Mucosa of stomach (tissue), 1 donor: ENCODE results near the gene DPF3.

Source experiments
- H3K27me3 ChIP-seq: one replicate; pipeline ENCODE4 v1.7.0; 2013; ENCODE audit warnings: mild to moderate bottlenecking, low read length; ENCODE audit not compliant: control insufficient read depth, insufficient read depth
- H3K36me3 ChIP-seq: one replicate; pipeline ENCODE4 v1.7.0; 2013; ENCODE audit warnings: low read length; ENCODE audit not compliant: control insufficient read depth, insufficient read depth
- H3K4me1 ChIP-seq: one replicate; pipeline ENCODE4 v1.7.0; 2013; ENCODE audit warnings: mild to moderate bottlenecking, low read length; ENCODE audit not compliant: control insufficient read depth, insufficient read depth
- H3K4me3 ChIP-seq: one replicate; pipeline ENCODE4 v1.7.0; 2013; ENCODE audit warnings: low read length
- H3K9ac ChIP-seq: one replicate; pipeline ENCODE4 v1.7.0; 2013; ENCODE audit warnings: mild to moderate bottlenecking, low read length, moderate library complexity
- H3K9me3 ChIP-seq: one replicate; pipeline ENCODE4 v1.7.0; 2013; ENCODE audit warnings: mild to moderate bottlenecking, low read length, moderate library complexity; ENCODE audit not compliant: control insufficient read depth
- donor health status: Pancreatic carcinoma.

DPF3 gene

DNA sequence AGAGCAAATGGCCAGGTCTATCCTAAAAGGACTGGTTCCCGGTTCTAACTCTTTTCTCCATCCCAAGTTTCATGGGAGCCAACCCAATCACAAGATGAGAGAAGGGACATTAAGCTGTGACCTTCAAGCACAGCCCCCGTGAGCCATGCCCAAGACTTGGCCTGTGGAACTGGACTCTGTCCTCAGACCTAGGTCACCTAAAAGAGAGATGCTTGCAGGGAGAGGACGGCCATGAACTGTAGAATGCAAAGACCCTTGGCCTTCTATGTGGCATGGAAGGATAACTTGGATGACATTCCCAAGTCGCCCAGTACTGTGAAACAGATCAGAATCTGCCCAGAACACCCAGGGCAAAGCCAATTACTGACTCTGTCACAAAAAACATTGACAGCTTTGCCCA lies 263.5 kb downstream of the DPF3 start:
- Histone ChIP-seq H3K27me3 (no peaks in the 10 kb centered on the region), H3K9ac (no peak overlapping the region), H3K4me1 (no peaks in the 10 kb centered on the region), H3K36me3 (no peaks in the 10 kb centered on the region), H3K4me3 (no peak overlapping the region), H3K9me3 (no peaks in the 10 kb centered on the region)

DNA sequence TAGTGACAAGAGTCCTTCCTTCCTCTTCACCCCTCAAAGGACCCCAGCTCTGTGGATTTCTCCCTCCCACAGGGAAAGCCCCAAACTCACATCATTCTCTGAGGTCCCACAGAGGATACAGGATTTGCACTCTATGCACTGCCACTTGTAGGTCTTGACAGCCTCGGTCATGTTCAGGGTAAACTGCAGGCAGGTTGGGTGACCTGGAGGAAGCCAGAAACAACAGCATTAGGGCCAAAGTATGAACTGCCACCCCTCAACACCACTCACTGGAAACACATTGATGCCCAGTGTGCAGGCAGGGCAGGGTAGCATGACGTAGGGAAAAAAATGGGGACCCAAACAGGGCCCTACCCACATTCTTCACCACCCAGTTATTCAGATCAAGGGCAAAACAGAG lies 264.4 kb downstream of the DPF3 start:
- H3K27me3 ChIP-seq: no peaks in the 10 kb centered on the region

DNA sequence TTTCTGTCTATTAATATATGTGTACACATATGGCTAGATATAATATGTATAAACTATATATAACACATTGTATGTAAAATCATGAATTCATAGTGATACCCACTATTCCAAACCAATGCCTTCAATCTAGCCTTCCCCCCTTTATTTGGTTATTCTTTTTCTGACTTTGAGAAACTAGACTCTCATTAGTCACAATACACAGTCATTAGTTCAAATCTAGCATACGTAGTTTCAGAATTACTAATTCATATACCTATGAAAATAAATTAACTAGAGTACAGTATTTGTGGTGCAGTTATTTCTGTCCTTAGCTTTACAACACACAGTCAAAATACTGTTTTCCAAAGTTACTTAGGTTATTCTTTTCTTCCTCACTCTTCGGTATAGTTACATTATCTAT lies 268.2 kb downstream of the DPF3 start:
- Histone ChIP-seq H3K9ac (no peak overlapping the region), H3K9me3 (no peaks in the 10 kb centered on the region), H3K4me1 (no peaks in the 10 kb centered on the region), H3K27me3 (no peaks in the 10 kb centered on the region), H3K4me3 (no peak overlapping the region), H3K36me3 (no peaks in the 10 kb centered on the region)

More for the DNA sequence above, 264.4 kb downstream of the DPF3 start:
- H3K9ac ChIP-seq: no peak overlapping the region
- H3K36me3 ChIP-seq: no peaks in the 10 kb centered on the region
- H3K9me3 ChIP-seq: no peaks in the 10 kb centered on the region
- no peak overlapping the region for H3K4me3 ChIP-seq
- H3K4me1 ChIP-seq: no peaks in the 10 kb centered on the region

DNA sequence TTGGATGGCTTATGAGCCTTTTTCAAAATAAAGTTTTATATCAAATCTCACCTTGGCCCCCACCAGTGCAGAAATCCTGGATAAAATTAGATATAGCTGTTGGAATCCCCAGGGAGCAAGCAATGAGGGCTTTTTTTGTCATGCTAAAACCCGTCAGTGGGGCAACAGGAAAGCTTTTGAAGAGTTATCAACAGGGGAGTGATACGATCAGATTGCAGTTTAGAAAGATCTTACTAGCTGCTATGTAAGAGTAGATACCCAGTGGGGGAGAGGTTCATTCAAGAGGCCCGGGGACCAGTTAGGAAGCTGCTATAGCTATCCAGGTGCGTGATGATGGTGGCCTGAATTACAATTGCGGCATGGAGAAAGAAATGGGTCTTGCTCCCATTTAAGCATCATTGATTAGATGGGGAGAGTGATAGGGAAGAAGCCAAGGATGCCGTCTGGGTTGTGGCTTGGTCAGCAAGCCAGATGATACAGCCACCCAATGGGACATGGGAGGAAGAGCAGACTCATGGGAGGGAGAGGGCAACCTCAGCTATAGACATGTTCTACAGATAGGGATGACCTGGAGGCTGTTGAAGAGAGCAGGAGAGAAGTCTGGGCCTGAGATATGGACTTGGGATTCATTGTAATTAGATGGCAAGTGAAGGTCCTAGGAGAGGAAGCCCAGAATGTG lies 272.4 kb downstream of the DPF3 start:
- no peaks in the 10 kb centered on the region for H3K27me3 ChIP-seq
- H3K9ac ChIP-seq: no peak overlapping the region
- H3K9me3 ChIP-seq: no peaks in the 10 kb centered on the region

DNA sequence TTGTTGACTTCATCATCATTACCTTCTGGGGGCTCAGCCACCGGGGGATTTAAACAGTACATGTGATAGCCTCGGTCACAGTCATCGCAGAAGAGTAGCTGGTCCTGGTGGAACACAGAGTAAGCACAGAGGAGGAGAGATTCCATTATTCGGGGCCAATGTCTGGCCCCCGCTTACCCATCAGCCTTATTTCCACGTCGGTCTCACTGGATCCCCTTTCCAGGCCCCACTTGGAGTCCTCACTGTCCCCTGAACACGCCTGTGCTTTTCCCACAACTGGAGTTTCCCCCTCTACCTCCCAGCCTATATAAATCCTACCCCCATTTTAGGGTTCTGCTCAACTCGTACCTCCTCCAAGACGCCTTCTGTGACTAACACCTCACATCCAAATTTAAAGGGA lies 274.0 kb downstream of the DPF3 start:
- H3K4me3 ChIP-seq: no peak overlapping the region
- H3K9ac ChIP-seq: no peak overlapping the region
- H3K4me1 ChIP-seq: no peaks in the 10 kb centered on the region
- no peaks in the 10 kb centered on the region for H3K9me3 ChIP-seq
- H3K36me3 ChIP-seq: no peaks in the 10 kb centered on the region
- H3K27me3 ChIP-seq: no peaks in the 10 kb centered on the region

More for the DNA sequence above, 272.4 kb downstream of the DPF3 start:
- no peak overlapping the region for H3K4me3 ChIP-seq
- H3K4me1 ChIP-seq: no peaks in the 10 kb centered on the region
- no peaks in the 10 kb centered on the region for H3K36me3 ChIP-seq

DNA sequence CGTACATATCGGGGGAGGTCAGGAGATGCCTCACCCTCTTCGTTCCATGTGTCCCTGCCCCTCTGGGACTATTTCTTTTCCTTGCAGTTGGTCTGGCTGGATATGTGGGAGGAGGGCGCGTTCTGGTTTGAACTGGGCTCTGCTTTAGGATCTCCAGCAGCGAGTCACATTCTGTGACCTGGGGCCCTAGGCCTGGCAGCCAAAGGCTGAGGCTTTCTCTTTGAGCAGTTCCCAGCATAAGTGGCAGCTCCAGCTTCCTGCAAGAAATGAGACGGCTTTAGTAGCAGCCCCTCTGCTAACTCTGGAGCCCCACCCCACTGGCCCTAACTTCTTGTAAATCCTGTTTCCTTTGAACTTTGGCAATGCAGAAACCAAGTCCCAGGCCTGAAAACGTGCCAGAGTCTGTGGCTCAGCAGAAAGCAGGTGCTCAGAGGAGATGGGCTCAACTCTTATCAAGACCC lies 274.8 kb downstream of the DPF3 start:
- H3K36me3 ChIP-seq: no peaks in the 10 kb centered on the region
- H3K4me1 ChIP-seq: no peaks in the 10 kb centered on the region
- no peak overlapping the region for H3K4me3 ChIP-seq
- H3K9me3 ChIP-seq: no peaks in the 10 kb centered on the region
- no peaks in the 10 kb centered on the region for H3K27me3 ChIP-seq
- no peak overlapping the region for H3K9ac ChIP-seq

DNA sequence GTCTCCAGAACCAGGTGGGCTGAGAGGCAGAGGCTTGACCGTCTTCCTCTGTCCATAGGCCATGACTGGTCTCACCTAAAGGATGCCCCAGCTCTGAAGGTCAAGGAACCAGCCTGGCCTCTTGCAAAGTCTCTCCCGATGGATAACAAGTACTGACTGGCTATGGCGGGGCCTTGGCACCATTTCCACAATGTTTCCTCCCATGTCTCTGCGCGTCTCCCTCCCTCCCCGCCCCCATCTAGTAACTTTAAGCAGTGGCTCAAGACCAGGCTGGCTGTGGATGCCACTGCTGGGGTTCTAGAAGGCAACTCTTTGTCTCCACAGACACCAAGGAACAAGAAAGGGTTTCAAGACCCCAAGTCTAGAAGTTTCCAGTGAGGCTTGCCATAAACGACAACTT lies 275.5 kb downstream of the DPF3 start:
- Histone ChIP-seq H3K9ac (no peak overlapping the region), H3K36me3 (no peaks in the 10 kb centered on the region), H3K9me3 (no peaks in the 10 kb centered on the region), H3K4me1 (no peaks in the 10 kb centered on the region), H3K4me3 (no peak overlapping the region), H3K27me3 (no peaks in the 10 kb centered on the region)

DNA sequence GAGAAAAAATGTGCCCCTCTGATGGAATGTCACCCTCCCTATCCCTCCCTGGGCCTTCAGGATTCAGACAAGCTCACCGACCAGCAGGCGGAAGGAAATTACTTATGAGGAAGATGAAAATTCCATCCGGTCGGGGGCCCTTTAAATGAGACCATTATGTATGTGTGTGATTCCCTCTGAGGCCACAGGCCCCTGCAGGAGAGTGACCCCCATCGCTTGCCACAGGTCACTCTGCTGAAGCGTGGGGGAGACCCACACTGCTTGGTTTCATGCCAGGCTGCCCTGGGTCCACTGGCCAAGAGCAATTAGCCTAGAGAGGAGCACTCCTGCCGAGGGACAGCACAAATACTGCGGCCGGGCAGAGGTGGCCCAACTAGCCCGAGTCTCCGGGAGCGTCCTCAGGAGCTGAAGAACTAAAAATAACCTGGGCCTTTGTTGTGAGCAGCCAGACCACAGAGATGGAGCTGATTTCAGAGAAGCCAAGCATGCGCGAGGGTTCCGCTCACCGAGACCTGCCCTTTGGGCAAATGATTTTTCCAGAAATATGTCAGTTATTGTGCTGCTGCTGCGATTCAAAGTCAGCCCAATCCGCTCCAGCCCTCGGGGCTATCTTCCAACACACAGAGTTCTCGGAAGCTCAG lies 276.4 kb downstream of the DPF3 start:
- Histone ChIP-seq H3K4me3 (no peak overlapping the region), H3K36me3 (no peaks in the 10 kb centered on the region), H3K27me3 (no peaks in the 10 kb centered on the region), H3K9ac (no peak overlapping the region), H3K9me3 (no peaks in the 10 kb centered on the region), H3K4me1 (no peaks in the 10 kb centered on the region)

DNA sequence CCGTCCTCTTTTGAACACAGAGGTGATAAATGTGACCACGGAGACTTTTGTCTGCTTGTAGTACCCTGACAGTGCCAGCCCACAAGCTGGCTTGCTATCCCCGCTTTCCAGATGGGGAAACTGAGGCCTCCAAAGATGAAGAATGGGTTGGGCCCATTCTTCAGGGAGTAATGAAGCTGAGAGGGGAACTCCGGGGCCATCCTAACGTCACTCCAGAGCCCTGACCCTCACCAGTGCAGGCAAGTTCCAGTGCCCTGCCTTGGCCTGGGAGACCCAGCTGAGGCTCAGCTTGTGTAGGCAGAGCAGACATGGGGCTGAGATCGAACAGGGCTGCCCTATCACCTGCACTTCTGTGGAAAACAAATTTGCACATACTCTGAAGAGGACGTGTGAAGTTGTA lies 277.1 kb downstream of the DPF3 start:
- no peaks in the 10 kb centered on the region for H3K9me3 ChIP-seq
- no peaks in the 10 kb centered on the region for H3K36me3 ChIP-seq
- H3K4me3 ChIP-seq: no peak overlapping the region
- no peaks in the 10 kb centered on the region for H3K27me3 ChIP-seq
- H3K4me1 ChIP-seq: no peaks in the 10 kb centered on the region
- no peak overlapping the region for H3K9ac ChIP-seq

DNA sequence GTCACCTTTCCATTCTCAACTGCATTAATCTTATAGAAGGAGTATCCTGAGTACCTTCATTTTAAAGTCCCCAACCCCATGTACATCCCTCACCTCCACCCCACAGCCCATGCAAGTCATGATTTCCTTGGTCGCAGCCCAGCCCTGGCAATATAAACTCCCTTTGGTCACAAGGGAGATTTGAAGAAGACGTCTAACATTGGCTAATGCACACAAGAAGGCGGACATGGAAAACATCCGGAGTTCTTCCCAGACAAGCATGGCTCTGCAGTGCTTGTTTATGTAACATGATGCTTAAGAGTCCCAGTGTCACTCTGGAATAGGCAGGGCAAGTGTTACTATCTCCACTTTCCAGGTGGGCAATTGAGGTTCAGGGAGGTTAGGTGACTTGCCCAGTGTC lies 277.6 kb downstream of the DPF3 start:
- Histone ChIP-seq H3K4me3 (no peak overlapping the region), H3K36me3 (no peaks in the 10 kb centered on the region), H3K4me1 (no peaks in the 10 kb centered on the region)

DNA sequence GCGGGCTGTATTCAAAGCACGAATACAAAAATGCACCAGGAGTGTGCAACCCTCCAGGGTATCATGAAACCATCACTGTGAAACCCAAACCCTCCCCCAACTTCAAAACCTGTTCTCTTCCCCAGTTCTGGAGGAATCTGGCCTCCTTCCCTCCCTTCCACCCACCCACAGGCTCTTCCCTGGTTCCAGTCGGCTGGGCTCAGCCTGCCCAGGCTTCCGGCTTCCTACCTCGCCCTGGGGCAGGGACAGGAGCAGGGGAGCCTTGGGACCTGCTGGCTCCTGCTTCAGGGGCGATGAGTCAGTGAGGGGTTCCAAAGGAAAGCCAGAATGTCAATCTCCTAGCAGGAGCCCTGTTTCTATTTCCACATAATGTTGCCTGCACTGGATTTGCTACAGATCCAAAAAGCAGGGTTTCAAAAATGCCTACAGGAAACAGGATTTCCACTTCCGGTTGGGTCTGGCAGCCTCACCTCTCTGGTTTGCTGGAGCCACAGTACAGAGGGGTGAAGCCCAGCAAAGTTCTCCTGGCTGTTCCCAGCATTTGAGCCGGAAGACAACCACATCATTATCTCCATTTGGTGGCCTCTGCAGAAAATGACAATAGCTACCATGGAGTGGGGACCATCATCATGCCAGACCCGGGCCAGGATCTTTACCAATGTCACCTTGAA lies 278.3 kb downstream of the DPF3 start:
- Histone ChIP-seq H3K27me3 (no peaks in the 10 kb centered on the region), H3K9me3 (no peaks in the 10 kb centered on the region), H3K4me1 (no peaks in the 10 kb centered on the region), H3K4me3 (no peak overlapping the region), H3K9ac (no peak overlapping the region), H3K36me3 (no peaks in the 10 kb centered on the region)

More for the DNA sequence above, 277.6 kb downstream of the DPF3 start:
- no peaks in the 10 kb centered on the region for H3K9me3 ChIP-seq
- no peaks in the 10 kb centered on the region for H3K27me3 ChIP-seq
- no peak overlapping the region for H3K9ac ChIP-seq

DNA sequence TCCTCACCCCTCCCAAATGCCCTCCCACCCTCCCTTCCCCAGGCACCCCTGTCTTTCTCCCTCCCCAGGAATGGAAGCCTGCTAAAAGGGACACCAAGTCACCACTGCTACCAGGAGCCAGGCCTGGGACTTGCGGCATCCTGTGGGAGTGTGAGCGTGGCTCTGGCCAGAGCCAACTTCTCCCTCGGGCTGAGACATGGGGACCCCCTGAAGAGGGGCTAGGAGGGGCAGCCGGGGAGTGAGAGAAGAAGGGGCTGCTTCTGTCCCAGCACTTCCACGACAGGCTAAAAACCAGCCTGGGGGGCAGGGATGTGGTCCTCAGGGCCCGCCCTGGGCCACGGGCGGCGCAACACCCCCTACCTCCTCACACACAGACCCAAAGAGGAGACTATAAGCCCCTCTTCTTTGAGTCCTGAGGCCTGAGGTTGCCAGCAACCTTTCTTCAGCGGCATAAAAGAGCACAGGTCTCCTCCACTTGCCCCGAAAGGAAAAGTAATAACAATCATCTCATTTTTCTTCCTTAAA lies 278.9 kb downstream of the DPF3 start:
- Histone ChIP-seq H3K4me3 (no peak overlapping the region), H3K9me3 (no peaks in the 10 kb centered on the region), H3K27me3 (no peaks in the 10 kb centered on the region), H3K36me3 (no peaks in the 10 kb centered on the region), H3K9ac (no peak overlapping the region), H3K4me1 (no peaks in the 10 kb centered on the region)
